Measurements from ENCODE around the gene ADGRG4. TPM values are rescaled to one million over a fixed set of nuclear protein-coding genes. Genes with fewer than 3 reads are reported as not detected.
"Not testable (repeated sequence)": the region's sequence is repeated elsewhere in the genome, so short reads cannot be mapped to it uniquely, and the experiment has no call there.

ADGRG4 gene
- total RNA-seq, 5 donors from 2014 or later (not counting 1 experiment from before 2014, with no cell fraction given), result not detected

- Histone ChIP-seq H3K27me3 (replicated peaks in 1 of 2; ENCODE audit: control insufficient read depth in 2 of 2, extremely low read depth in 1 of 2, insufficient read depth in 2 of 2, low read length in 1 of 2) (no peaks in the 10 kb centered on the region), H3K9me3 (no peaks in the 10 kb centered on the region), H3K4me3 (ENCODE audit: control insufficient read depth in 1 of 2, extremely low read depth in 1 of 2, low read length in 1 of 2) (no peak overlapping the region), H3K36me3 (ENCODE audit: control insufficient read depth in 2 of 2, extremely low read depth in 1 of 2, insufficient read depth in 1 of 2, low read length in 1 of 2) (no peaks in the 10 kb centered on the region), H3K4me1 (ENCODE audit: control insufficient read depth in 1 of 2, extremely low read depth in 1 of 2, insufficient read depth in 2 of 2, low read length in 2 of 2) (no peaks in the 10 kb centered on the region), H3K27ac (ENCODE audit: low read length) (no peak overlapping the region)
- H3K36me3 Mint-ChIP-seq, result no peaks in the 10 kb centered on the region
- CTCF ChIA-PET, result no interaction called here
- peaks cover 2 to 20% of the 10 kb centered on the region in 2 donors for H3K27me3 Mint-ChIP-seq
- ATAC-seq (replicated peaks in 1 of 4) (no peak), DNase-seq (no peak)
- 50% methylated on average over 2 of the region's 14 CpGs for WGBS (ENCODE audit: insufficient coverage)
- no peaks in the 10 kb centered on the region for H3K9me3 Mint-ChIP-seq
- POLR2A ChIA-PET, result no interaction called here
- H3K4me1 Mint-ChIP-seq, result no peaks in the 10 kb centered on the region
- H3K27ac Mint-ChIP-seq, result no peak overlapping the region
- no peak overlapping the region for H3K4me3 Mint-ChIP-seq
Observed at GRCh38 chrX:136421338-136421737, 120.6 kb downstream of the ADGRG4 start.

GRCh38 chrX:136423724-136424123 lies 123.0 kb downstream of the ADGRG4 start:
- whole genome bisulfite sequencing (ENCODE audit: insufficient coverage), result no CpG with 5 or more reads among the region's 2 CpGs
- no peaks in the 10 kb centered on the region for H3K36me3 Mint-ChIP-seq
- H3K27ac ChIP-seq (ENCODE audit: low read length), result no peak overlapping the region
- ATAC-seq (replicated peaks in 1 of 4) (no peak), DNase-seq (no peak)
- peaks cover 2 to 19% of the 10 kb centered on the region in 2 donors for H3K27me3 Mint-ChIP-seq
- no peaks in the 10 kb centered on the region for H3K36me3 ChIP-seq (ENCODE audit: control insufficient read depth in 2 of 2, extremely low read depth in 1 of 2, insufficient read depth in 1 of 2, low read length in 1 of 2)
- POLR2A ChIA-PET, result no interaction called here
- no peak overlapping the region for H3K4me3 ChIP-seq (ENCODE audit: control insufficient read depth in 1 of 2, extremely low read depth in 1 of 2, low read length in 1 of 2)
- H3K27me3 ChIP-seq (replicated peaks in 1 of 2; ENCODE audit: control insufficient read depth in 2 of 2, extremely low read depth in 1 of 2, insufficient read depth in 2 of 2, low read length in 1 of 2), result no peaks in the 10 kb centered on the region
- H3K4me1 ChIP-seq (ENCODE audit: control insufficient read depth in 1 of 2, extremely low read depth in 1 of 2, insufficient read depth in 2 of 2, low read length in 2 of 2), result no peaks in the 10 kb centered on the region
- H3K4me3 Mint-ChIP-seq, result no peak overlapping the region
- no peak overlapping the region for H3K27ac Mint-ChIP-seq
- no peaks in the 10 kb centered on the region for H3K9me3 ChIP-seq
- CTCF ChIA-PET, result no interaction called here
- H3K4me1 Mint-ChIP-seq, result no peaks in the 10 kb centered on the region
- no peaks in the 10 kb centered on the region for H3K9me3 Mint-ChIP-seq

DNA sequence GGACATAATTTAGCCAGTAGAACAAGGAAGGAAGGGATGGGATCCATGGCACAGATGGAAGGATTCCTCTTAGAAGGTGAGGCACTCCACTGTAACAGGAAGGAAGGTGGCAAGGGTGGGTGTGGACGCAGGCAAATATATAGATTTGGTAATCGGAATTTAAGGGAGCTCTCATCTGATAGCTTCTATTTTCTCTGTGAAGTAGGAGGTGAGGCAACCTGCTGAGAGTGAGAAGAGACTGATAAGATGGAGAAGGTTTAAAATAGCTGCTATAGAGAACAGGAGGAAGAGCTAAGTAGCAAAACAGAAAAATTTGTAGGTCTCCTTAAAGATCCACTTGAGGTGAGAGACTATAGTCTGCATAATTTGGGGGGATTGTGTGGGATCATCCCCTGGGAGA lies 125.2 kb downstream of the ADGRG4 start:
- no CpG with 5 or more reads among the region's 2 CpGs for WGBS (ENCODE audit: insufficient coverage)
- Mint-ChIP-seq H3K4me1 (no peaks in the 10 kb centered on the region), H3K9me3 (no peaks in the 10 kb centered on the region), H3K27ac (no peak overlapping the region), H3K4me3 (no peak overlapping the region), H3K27me3 (peaks cover 0 to 22% of the 10 kb centered on the region in 2 donors), H3K36me3 (no peaks in the 10 kb centered on the region)
- no peak for DNase-seq
- Histone ChIP-seq H3K36me3 (ENCODE audit: control insufficient read depth in 2 of 2, extremely low read depth in 1 of 2, insufficient read depth in 1 of 2, low read length in 1 of 2) (no peaks in the 10 kb centered on the region), H3K27ac (ENCODE audit: low read length) (no peak overlapping the region), H3K4me1 (ENCODE audit: control insufficient read depth in 1 of 2, extremely low read depth in 1 of 2, insufficient read depth in 2 of 2, low read length in 2 of 2) (no peaks in the 10 kb centered on the region), H3K9me3 (no peaks in the 10 kb centered on the region), H3K4me3 (ENCODE audit: control insufficient read depth in 1 of 2, extremely low read depth in 1 of 2, low read length in 1 of 2) (no peak overlapping the region), H3K27me3 (replicated peaks in 1 of 2; ENCODE audit: control insufficient read depth in 2 of 2, extremely low read depth in 1 of 2, insufficient read depth in 2 of 2, low read length in 1 of 2) (no peaks in the 10 kb centered on the region)
- ChIA-PET POLR2A (no interaction called here), CTCF (no interaction called here)
- no peak for ATAC-seq (replicated peaks in 1 of 4)

DNA sequence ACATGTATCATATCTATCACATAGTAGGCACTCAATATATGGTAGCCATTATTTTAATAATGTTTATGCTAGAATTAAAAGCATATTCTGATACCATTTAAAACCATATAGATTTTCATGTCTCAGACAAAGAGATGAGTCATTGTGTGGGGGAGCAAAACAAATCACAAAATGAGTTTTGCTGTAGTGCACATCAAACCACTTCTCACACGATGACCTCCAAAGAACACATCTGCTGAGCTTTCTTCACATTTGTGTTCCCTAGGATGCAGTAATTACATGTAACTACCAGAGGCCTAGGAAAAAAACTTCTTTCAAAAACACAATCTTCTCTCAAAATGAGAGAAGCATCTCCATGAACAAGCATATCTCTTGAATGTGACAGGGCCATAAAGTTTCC lies 130.9 kb downstream of the ADGRG4 start:
- Histone ChIP-seq H3K4me1 (ENCODE audit: control insufficient read depth in 1 of 2, extremely low read depth in 1 of 2, insufficient read depth in 2 of 2, low read length in 2 of 2) (no peaks in the 10 kb centered on the region), H3K27ac (ENCODE audit: low read length) (no peak overlapping the region), H3K9me3 (no peaks in the 10 kb centered on the region), H3K36me3 (ENCODE audit: control insufficient read depth in 2 of 2, extremely low read depth in 1 of 2, insufficient read depth in 1 of 2, low read length in 1 of 2) (no peaks in the 10 kb centered on the region), H3K27me3 (replicated peaks in 1 of 2; ENCODE audit: control insufficient read depth in 2 of 2, extremely low read depth in 1 of 2, insufficient read depth in 2 of 2, low read length in 1 of 2) (no peaks in the 10 kb centered on the region), H3K4me3 (ENCODE audit: control insufficient read depth in 1 of 2, extremely low read depth in 1 of 2, low read length in 1 of 2) (no peak overlapping the region)
- no peak for ATAC-seq (replicated peaks in 1 of 4)
- no peaks in the 10 kb centered on the region for H3K4me1 Mint-ChIP-seq
- H3K27me3 Mint-ChIP-seq, result peaks cover 0 to 20% of the 10 kb centered on the region in 2 donors
- DNase-seq, result no peak
- H3K27ac Mint-ChIP-seq, result no peak overlapping the region
- no peak overlapping the region for H3K4me3 Mint-ChIP-seq
- POLR2A ChIA-PET, result no interaction called here
- no peaks in the 10 kb centered on the region for H3K36me3 Mint-ChIP-seq
- CTCF ChIA-PET, result no interaction called here
- WGBS (ENCODE audit: insufficient coverage), result no CpG with 5 or more reads among the region's 1 CpG
- no peaks in the 10 kb centered on the region for H3K9me3 Mint-ChIP-seq

DNA sequence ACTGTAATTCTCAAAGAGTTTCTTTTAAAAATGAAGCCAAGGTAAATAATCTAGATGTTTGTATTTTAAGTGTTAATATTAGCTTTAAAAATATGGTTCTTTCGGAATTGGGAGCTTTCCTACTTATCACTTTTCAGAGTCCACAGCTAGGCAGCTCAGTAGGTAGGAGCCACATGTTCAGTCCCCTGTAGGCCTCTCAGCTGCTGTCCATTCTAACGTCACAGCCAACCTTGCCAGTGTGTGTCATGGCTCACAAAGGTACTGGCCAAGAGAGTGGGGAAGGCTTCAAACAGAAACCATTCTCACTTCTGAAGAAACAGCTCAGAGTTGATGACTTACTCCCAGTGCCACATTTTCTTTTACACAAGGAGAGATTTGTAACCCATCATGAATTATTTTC lies 137.0 kb downstream of the ADGRG4 start:
- no peak overlapping the region for H3K27ac Mint-ChIP-seq
- H3K4me3 Mint-ChIP-seq, result no peak overlapping the region
- DNase-seq (no peak), ATAC-seq (replicated peaks in 1 of 4) (no peak)
- ChIA-PET CTCF (no interaction called here), POLR2A (interaction anchor here in 1 of 2 donors (0.5 kb wide), 1 partner anchor 309 kb away, joined by 3 read pairs; no protein-coding TSS in a partner anchor)
- Histone ChIP-seq H3K27me3 (replicated peaks in 1 of 2; ENCODE audit: control insufficient read depth in 2 of 2, extremely low read depth in 1 of 2, insufficient read depth in 2 of 2, low read length in 1 of 2) (no peaks in the 10 kb centered on the region), H3K27ac (ENCODE audit: low read length) (no peak overlapping the region), H3K4me1 (ENCODE audit: control insufficient read depth in 1 of 2, extremely low read depth in 1 of 2, insufficient read depth in 2 of 2, low read length in 2 of 2) (no peaks in the 10 kb centered on the region), H3K9me3 (no peaks in the 10 kb centered on the region), H3K4me3 (ENCODE audit: control insufficient read depth in 1 of 2, extremely low read depth in 1 of 2, low read length in 1 of 2) (no peak overlapping the region), H3K36me3 (ENCODE audit: control insufficient read depth in 2 of 2, extremely low read depth in 1 of 2, insufficient read depth in 1 of 2, low read length in 1 of 2) (no peaks in the 10 kb centered on the region)
- no peaks in the 10 kb centered on the region for H3K9me3 Mint-ChIP-seq
- whole genome bisulfite sequencing (ENCODE audit: insufficient coverage), result no CpG with 5 or more reads among the region's 2 CpGs
- no peaks in the 10 kb centered on the region for H3K4me1 Mint-ChIP-seq
- peaks cover 0 to 13% of the 10 kb centered on the region in 2 donors for H3K27me3 Mint-ChIP-seq
- H3K36me3 Mint-ChIP-seq, result no peaks in the 10 kb centered on the region

GRCh38 chrX:136438192-136438591 lies 137.4 kb downstream of the ADGRG4 start:
- POLR2A ChIA-PET, result no interaction called here
- H3K9me3 Mint-ChIP-seq, result no peaks in the 10 kb centered on the region
- H3K4me1 Mint-ChIP-seq, result no peaks in the 10 kb centered on the region
- WGBS (ENCODE audit: insufficient coverage), result no CpG with 5 or more reads among the region's 3 CpGs
- H3K4me3 Mint-ChIP-seq, result no peak overlapping the region
- H3K9me3 ChIP-seq, result no peaks in the 10 kb centered on the region
- H3K4me1 ChIP-seq (ENCODE audit: control insufficient read depth in 1 of 2, extremely low read depth in 1 of 2, insufficient read depth in 2 of 2, low read length in 2 of 2), result no peaks in the 10 kb centered on the region
- no peak overlapping the region for H3K27ac Mint-ChIP-seq
- peaks cover 0 to 13% of the 10 kb centered on the region in 2 donors for H3K27me3 Mint-ChIP-seq
- CTCF ChIA-PET, result no interaction called here
- H3K36me3 ChIP-seq (ENCODE audit: control insufficient read depth in 2 of 2, extremely low read depth in 1 of 2, insufficient read depth in 1 of 2, low read length in 1 of 2), result no peaks in the 10 kb centered on the region
- DNase-seq (no peak), ATAC-seq (replicated peaks in 1 of 4) (no peak)
- H3K27ac ChIP-seq (ENCODE audit: low read length), result no peak overlapping the region
- H3K27me3 ChIP-seq (replicated peaks in 1 of 2; ENCODE audit: control insufficient read depth in 2 of 2, extremely low read depth in 1 of 2, insufficient read depth in 2 of 2, low read length in 1 of 2), result no peaks in the 10 kb centered on the region
- H3K36me3 Mint-ChIP-seq, result no peaks in the 10 kb centered on the region
- H3K4me3 ChIP-seq (ENCODE audit: control insufficient read depth in 1 of 2, extremely low read depth in 1 of 2, low read length in 1 of 2), result no peak overlapping the region

GRCh38 chrX:136445674-136446073 lies 144.9 kb downstream of the ADGRG4 start:
- H3K27ac Mint-ChIP-seq; H3K27ac ChIP-seq (ENCODE audit: low read length); H3K4me1 ChIP-seq (ENCODE audit: control insufficient read depth in 1 of 2, extremely low read depth in 1 of 2, insufficient read depth in 2 of 2, low read length in 2 of 2); ATAC-seq (replicated peaks in 1 of 4); DNase-seq; H3K9me3 Mint-ChIP-seq; CTCF ChIA-PET; H3K4me3 ChIP-seq (ENCODE audit: control insufficient read depth in 1 of 2, extremely low read depth in 1 of 2, low read length in 1 of 2); H3K4me1 Mint-ChIP-seq; H3K36me3 ChIP-seq (ENCODE audit: control insufficient read depth in 2 of 2, extremely low read depth in 1 of 2, insufficient read depth in 1 of 2, low read length in 1 of 2); H3K27me3 Mint-ChIP-seq; H3K9me3 ChIP-seq; H3K4me3 Mint-ChIP-seq; H3K36me3 Mint-ChIP-seq; H3K27me3 ChIP-seq (replicated peaks in 1 of 2; ENCODE audit: control insufficient read depth in 2 of 2, extremely low read depth in 1 of 2, insufficient read depth in 2 of 2, low read length in 1 of 2): not testable (repeated sequence)
- POLR2A ChIA-PET, result interaction anchor here in 1 of 2 donors (0.6 kb wide), 1 partner anchor 357 kb away, joined by 3 read pairs; no protein-coding TSS in a partner anchor
- no CpG with 5 or more reads among the region's 18 CpGs for WGBS (ENCODE audit: insufficient coverage)

Measured in T-cell (primary cell).